ENCODE data around the gene TAC1.
"Not testable (repeated sequence)": the region's sequence is repeated elsewhere in the genome, so short reads cannot be mapped to it uniquely, and the experiment has no call there.

TAC1 gene, protein sequence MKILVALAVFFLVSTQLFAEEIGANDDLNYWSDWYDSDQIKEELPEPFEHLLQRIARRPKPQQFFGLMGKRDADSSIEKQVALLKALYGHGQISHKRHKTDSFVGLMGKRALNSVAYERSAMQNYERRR

DNA sequence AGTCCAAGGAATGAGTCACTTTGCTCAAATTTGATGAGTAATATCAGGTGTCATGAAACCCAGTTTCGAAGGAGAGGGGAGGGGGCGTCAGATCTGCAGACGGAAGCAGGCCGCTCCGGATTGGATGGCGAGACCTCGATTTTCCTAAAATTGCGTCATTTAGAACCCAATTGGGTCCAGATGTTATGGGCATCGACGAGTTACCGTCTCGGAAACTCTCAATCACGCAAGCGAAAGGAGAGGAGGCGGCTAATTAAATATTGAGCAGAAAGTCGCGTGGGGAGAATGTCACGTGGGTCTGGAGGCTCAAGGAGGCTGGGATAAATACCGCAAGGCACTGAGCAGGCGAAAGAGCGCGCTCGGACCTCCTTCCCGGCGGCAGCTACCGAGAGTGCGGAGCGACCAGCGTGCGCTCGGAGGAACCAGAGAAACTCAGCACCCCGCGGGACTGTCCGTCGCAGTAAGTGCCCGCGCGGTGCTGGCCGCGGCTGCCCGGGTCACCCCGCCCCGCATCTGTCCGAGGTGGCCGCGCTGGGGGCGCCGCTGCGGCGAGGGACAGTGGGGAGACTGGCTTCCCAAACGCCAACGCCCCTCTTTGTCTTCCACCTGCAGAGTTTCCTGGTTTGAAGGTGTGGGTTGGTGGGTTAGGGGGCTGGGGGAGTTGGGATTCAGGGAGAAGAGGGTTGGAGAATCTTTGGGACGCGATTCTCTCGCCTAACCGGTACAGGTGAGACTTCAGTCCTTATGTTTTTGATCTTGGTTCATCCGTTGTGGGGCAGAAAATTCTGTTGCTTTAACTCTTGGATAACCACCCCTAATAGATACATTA lies at the start of gene TAC1:
TAC1 (plus strand) TSS at position 351 of the 829 bp plus-strand sequence. CDS start 527 bp downstream, outside the sequence.
- no peak for DNase-seq (ENCODE audit: low read depth in 1 of 2, low spot score in 1 of 2)

DNA sequence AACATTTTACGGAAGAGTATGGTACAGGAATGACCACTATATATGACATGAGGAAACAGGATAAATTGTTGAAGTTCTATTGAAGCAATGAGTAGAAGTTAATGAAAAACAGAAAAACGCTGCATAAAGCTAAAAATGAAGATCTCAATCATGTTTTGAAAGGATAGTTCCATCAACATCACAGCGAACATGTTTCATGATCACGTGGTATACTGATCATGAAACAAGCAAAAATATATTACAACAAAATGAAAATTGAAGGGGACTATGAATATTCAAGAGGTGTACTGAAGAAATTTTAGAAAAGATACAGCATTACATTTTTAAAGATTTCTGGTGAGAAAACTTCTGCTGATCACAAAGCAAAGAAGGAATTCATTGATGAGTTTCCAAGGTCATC lies 45.9 kb upstream of the TAC1 start:
- no peak for DNase-seq (ENCODE audit: low read depth in 1 of 2, low spot score in 1 of 2)

DNA sequence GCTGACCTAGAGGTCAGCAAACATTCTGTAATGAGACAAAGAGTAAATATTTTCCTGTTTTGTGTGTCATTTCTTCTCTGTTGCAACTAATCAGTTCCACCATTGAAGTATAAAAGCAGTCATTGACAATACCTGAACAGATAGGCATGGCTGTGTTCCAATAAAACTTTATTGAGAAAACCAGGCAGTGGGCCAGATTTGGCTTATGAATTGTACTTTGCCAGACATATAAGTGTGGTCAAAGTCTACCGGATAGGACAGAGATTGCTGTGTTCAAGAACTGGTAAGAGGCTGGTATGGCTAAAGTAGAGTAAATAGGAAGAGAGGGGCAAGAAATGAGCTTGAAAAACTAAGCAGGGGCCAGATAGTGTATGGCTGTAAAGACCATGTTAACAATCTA lies 38.3 kb upstream of the TAC1 start:
- no peak for DNase-seq (ENCODE audit: low read depth in 1 of 2, low spot score in 1 of 2)

DNA sequence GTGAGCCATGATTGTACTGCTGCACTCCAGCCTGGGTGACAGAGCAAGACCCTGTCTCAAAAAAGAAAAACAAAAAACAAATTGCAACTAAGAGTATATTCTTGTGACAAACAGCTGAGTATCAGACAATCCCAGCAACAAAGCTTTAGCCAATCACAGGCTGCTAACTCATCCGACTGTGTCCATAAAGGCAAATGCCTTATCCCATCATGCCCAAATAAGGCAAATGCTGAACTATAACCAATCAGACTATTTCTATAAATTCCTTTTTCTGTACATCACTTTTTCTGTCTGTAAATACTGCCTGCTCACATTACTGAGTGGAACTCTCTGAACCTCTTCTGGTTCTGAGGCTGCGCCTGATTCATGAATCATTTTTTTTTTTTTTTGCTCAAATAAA lies 37.5 kb upstream of the TAC1 start:
- DNase-seq (ENCODE audit: low read depth in 1 of 2, low spot score in 1 of 2): no peak

DNA sequence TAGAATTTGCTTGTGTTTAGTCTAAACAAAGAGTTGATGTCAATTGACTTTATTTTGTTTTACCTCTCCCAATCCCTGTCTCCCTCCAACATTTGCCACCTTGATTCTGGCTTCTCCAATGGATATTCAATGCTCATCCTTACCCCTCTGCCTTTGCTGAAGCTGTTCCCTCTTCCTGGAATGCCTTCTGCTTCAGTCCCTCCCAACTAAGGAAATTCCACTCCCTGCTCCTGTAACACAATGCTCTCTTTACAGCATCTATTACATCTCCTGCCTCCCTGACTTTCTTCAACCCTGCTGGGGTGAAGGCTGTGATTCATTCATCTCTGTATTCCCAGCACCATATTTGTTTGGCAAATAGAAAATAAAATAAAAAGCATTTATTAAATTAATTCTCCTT lies 34.5 kb upstream of the TAC1 start:
- DNase-seq (ENCODE audit: low read depth in 1 of 2, low spot score in 1 of 2): no peak

DNA sequence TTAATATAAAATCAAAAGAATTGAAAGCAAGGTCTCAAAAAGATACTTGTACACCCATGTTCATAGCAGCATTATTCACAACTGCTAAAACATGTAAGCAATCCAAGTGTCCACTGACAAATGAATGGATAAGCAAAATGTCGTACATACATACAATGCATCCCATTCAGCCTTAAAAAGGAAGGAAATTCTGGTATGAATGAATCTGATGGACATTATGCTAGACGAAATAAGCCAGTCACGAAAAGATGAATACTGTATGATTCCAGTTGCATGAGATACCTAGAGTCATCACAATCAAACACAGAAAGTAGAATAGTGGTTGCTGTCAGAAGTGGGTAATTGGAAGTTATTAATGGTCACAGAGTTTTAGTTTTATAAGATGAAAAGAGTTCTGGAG lies 9.5 kb upstream of the TAC1 start:
- no peak for DNase-seq (ENCODE audit: low read depth in 1 of 2, low spot score in 1 of 2)

DNA sequence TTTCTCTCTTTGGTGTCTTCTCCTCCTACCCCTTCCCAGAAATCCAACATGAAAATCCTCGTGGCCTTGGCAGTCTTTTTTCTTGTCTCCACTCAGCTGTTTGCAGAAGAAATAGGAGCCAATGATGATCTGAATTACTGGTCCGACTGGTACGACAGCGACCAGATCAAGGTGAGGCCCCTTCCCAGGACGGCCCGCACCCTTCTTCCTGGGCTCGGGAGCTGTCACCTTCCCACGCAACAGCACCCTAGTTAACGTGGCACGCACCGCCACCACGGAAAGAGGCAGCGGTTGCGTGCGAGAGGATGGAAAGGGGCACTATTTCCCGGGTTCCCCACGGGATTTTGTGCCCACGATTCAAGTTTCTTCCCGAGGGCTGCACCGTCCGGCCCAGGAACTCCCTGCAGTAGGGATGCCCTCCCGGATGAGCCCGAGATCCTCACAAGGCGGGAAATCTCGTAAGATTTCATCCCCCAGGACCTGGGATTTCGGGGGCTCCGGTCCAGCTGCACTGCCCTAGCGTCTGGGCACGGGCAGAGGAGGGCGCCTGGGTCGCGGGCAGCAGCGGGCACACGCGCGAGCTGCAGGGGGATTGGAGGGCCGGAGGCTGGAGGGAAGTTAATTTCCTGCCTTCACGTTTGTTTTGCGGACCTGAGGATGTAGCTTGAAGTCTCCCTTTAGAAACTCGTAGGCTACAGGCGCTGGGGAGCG lies 834 bp downstream of the TAC1 start:
- no peak for DNase-seq (ENCODE audit: low read depth in 1 of 2, low spot score in 1 of 2)

DNA sequence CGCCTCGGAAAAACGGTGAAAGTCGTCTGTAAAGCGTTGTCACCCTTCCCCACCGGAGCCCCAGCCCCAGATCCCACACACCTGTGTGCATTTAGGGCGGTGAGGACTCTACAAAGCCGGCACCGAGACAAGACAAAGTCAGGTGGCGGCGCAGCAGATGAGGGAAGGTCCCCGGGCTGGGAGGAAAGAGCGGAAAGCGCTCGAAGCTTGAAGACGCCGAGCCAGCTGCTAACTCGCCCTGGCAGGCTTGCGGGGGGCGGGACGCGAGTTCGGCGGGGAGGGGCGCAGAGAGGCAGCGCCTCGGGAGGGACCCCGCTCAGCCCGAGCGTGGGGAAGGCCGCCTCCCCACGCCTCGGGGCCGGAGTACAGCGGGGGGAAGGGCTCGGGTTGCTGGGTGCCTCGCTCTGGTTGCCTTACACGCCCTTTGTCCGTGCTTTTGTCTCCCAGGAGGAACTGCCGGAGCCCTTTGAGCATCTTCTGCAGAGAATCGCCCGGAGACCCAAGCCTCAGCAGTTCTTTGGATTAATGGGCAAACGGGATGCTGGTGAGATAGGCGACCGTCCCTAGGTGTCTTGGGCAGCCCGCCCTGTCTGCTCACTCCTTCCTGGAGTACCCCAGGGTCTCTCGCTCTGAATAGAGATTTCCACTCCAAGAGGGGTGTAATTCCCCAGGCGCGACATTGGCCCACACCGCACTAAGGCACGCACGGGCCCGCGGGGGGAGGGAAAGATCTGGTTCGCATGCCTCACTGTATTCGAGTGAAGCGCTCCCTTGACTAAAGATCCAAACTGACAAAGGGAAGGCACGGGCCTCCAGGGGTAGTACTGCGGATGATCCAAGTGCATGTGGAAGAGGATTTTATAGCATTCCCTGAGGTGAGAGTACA lies 1.6 kb downstream of the TAC1 start:
- DNase-seq (ENCODE audit: low read depth in 1 of 2, low spot score in 1 of 2): no peak

DNA sequence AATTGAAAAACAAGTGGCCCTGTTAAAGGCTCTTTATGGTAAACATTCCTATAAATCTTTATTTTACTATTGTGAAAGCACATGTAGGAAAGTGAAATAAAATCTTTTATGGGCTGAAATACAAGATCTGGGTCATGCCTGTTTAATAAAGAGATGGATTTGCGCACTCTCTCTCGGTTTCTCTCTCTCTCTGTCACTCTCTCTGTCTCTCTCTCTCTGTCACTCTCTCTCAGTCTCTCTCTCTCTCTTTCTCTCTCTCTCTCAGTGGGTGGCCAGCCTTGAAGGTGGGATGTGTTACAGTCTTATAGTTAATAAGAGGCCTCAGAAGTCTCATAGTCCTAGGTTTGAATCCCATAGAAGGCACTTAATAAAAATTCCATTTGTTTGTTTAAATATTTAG lies 2.4 kb downstream of the TAC1 start:
- no peak for DNase-seq (ENCODE audit: low read depth in 1 of 2, low spot score in 1 of 2)

DNA sequence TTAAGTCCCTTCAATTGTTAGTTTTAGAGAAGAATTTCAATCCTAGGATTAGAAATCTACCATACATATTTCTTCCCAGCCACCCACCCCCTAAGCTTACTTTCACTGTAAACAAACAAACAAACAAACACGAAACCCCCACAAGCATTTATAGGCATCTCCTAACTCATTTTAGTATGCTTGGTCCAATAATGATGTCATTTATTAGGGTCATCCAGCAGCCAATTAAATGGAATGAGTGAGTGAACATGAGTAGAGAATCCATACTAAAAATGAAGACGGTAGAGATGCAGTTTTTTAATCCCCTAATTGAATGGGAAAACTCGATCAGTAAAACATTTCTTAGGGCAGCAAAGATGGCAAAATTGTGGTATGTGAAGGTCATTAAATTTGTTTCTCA lies 3.2 kb downstream of the TAC1 start:
- no peak for DNase-seq (ENCODE audit: low read depth in 1 of 2, low spot score in 1 of 2)

DNA sequence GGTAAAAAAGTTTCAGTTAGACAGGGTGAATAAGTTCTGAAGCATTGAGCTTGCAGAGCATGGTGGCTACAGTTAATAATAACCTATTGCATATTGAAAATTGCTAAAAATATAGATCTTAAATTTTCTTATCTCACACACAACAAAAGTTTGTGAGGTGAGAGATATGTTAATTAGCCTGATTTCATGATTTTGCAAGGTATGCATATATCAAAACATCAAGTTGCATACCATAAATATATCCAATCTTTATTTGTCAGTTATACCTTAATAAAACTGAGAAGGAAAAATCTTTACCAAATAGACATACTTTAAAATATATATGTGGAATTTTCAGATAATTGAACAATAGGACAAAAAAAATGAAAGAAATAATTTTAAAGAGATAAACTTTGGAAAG lies 16.6 kb downstream of the TAC1 start:
- no peak for DNase-seq (ENCODE audit: low read depth in 1 of 2, low spot score in 1 of 2)

DNA sequence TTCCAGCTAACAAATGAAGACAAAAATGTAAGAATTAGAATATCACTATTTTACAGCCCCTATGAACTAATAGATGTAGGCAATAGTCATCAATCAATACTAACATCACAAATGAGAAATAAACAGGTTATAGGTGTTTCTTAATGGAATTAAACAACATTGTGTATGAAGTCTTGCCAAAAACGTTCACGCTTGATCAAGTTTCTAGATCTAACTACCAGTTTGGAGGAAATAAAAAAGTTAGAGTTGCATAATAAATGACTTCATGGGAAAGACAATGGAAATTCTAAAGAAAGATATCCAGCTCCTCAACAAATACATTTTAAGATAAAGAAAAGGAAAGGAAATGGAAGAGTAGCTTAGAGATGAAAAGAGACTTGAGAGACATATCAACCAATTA lies 19.7 kb downstream of the TAC1 start:
- no peak for DNase-seq (ENCODE audit: low read depth in 1 of 2, low spot score in 1 of 2)

DNA sequence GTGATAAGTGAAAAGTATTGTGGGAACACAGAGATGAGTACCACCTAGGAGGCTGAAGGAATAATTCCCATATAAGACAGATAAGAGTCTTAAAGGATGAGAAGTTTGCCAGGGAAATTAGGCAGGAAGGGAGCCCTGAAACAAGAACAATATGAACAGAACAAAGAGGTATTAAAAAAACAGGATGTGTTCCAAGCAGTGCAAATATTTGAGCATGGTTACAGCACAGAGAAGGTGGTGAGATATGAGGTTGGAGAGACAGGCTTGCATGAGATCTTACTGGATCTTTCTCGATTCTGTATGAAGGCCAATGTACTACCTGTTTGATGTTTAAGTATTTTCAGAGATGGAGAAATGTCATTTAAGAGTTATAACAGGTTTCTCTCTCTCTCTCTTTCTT lies 20.3 kb downstream of the TAC1 start:
- DNase-seq (ENCODE audit: low read depth in 1 of 2, low spot score in 1 of 2): no peak

DNA sequence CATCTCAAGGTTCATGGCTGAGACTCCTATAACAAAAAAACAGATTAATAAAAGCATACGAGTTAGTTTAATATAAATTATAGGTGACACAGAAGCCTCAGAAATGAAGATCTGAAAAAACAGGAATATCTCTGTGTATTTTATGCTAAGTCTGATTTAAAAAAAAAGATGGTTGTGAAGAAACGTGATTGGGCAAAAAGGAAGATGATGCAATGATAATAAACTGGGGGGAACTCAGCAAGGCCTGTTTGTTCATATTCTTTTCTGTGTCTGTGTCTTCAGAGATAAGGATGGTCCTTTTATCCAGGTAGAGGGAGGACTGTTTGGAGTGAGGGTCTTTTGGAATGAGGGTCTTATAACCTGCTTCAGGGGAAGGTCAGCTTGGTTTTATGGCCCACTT lies 25.9 kb downstream of the TAC1 start:
- no peak for DNase-seq (ENCODE audit: low read depth in 1 of 2, low spot score in 1 of 2)

DNA sequence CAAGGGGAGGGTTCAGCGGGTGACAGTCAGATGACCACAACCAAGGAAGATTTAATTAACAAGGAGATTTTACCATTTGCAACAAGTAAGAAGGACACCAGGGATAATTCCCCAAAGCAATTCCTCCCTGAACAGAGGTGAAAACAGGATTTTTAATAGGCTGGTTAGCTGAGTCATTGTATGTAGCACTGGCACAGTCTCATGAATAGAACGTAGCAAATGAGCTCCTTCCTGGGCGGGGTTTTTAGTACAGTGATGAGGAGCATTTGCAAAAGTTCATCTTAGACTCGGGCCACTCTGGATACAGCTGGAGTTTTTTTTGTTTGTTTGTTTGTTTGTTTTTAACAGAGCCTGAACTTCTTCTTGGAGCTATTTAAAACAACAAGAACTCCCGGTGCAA lies 39.0 kb downstream of the TAC1 start:
- no peak for DNase-seq (ENCODE audit: low read depth in 1 of 2, low spot score in 1 of 2)

DNA sequence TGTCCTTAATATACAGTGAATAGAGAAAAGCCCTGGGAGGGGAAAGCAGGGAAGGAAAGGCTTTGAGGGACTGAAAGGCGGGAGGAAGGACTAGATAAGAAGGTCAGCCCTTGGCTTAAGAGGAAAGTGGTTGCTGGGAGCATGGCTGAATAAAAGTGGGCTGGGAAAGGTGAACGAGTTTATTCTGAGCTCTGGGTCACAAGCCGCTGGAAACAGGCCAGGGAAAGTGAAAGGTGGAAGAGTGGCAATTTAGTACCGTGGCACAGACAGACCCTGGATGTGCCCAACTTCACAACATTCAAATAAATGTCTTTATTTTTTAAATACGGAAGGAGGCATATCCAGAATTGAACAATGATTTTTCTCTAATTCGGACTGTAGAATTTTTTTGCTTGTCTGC lies 39.7 kb downstream of the TAC1 start:
- DNase-seq (ENCODE audit: low read depth in 1 of 2, low spot score in 1 of 2): no peak

DNA sequence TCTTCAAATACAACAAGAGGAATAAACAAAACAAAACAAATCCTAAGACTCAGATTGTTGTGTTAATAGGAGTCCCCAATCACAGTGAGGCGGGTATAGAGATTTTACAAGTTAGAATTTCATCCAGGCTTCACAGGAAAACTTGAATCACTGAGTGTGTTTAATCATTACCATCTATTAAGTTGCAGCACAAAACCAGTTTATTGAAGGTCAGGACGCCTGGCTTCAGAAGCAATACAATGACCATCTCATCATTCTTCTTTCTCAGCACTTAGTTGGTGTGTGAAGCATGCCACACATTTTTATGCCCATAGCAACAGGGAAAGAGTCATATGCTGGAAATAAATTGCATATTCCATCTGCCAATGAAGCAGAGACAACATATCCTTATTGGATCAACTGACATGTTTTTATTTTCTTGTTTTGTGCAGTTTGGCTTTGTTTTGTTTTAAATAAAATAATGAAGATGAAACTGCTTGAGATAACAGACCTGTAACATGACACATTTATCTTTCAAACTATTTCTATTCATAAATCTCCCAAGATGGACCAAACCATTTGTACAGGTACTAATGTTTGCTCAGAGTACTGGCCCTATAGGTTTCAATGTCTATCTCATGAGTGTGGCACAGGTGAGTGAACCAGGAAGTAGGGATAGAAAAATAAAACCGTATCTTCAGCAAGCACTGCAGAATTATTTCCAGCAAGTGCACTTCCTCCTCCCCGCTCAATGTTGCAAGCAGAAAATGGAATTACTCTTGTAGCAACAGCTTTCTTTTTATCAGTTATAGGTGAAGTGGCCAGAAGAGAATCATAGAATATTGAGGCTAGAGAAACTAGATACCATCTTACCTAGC lies 40.4 kb downstream of the TAC1 start:
- DNase-seq (ENCODE audit: low read depth in 1 of 2, low spot score in 1 of 2): no peak

DNA sequence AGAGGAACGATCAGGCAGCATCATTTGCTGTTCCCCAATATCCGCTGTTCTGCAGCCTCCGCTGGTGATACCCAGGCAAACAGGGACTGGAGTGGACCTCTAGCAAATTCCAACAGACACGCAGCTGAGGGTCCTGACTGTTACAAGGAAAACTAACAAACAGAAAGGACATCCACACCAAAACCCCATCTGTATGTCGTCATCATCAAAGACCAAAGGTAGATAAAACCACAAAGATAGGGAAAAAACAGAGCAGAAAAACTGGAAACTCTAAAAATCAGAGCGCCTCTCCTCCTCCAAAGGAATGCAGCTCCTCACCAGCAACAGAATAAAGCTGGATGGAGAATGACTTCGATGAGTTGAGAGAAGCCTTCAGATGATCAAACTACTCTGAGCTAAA lies 54.5 kb downstream of the TAC1 start:
- not testable (repeated sequence) for DNase-seq (ENCODE audit: low read depth in 1 of 2, low spot score in 1 of 2)

Data from activated T-helper 1 cell treated with anti-CD3 and anti-CD28 coated beads, Interleukin-2, amount 50 U/mL, for 16 hours (primary cell).